GM21619 (cell line): Measurements from ENCODE around the gene KISS1R.

Experiments
- ATAC-seq: cut with Tn5 transposase; IDR thresholded peaks from one replicate; pipeline ENCODE4 v1.9.1; 2021; ENCODE audit not compliant: unreplicated experiment

KISS1R gene

DNA sequence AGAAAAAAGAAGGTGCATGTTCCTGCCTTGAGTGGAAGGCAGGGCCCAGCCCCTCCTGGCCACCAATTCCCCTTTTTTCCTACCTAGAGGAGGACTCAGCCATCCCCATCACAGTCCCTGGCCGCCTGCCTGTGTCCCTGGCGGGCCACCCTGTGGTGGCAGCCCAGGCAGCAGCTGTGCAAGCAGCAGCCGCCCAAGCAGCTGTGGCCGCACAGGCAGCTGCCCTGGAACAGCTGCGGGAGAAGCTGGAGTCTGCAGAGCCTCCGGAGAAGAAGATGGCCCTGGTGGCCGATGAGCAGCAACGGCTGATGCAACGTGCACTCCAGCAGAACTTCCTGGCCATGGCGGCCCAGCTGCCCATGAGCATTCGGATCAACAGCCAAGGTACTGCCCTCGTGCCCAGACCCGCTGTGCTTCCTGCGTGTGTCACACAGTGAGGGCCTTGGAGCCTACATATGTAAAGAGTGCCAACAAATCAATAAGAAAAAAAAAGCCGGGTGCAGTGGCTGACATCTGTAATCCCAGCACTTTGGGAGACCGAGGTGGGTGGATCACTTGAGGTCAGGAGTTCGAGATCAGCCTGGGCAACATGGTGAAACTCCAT lies 49.5 kb downstream of the KISS1R start:
- no peak for ATAC-seq
